Activated T-helper 17 cell treated with anti-CD3 and anti-CD28 coated beads, Interleukin-2, amount 50 U/mL, for 72 hours (primary cell): ENCODE results near the gene IL12RB1. TPM values are rescaled to one million over a fixed set of nuclear protein-coding genes. Genes with fewer than 3 reads are reported as not detected.

Source experiments
- ATAC-seq: fragments of 150-1000 bp; cut with Tn5 transposase; replicated peaks from 2 replicates; pipeline ENCODE4 v1.10.0; 2021; ENCODE audit warnings: mild to moderate bottlenecking, moderate library complexity
- H3K27ac Mint-ChIP-seq: one replicate; pipeline ENCODE4 v1.8.0; 2022; ENCODE audit warnings: mixed read lengths
- H3K27me3 Mint-ChIP-seq: one replicate; pipeline ENCODE4 v1.8.0; 2022; ENCODE audit warnings: mixed read lengths
- H3K36me3 Mint-ChIP-seq: one replicate; pipeline ENCODE4 v1.8.0; 2022; ENCODE audit warnings: low read depth, mild to moderate bottlenecking, mixed read lengths
- H3K4me1 Mint-ChIP-seq: one replicate; pipeline ENCODE4 v1.8.0; 2022; ENCODE audit warnings: mixed read lengths
- H3K4me3 Mint-ChIP-seq: one replicate; pipeline ENCODE4 v1.8.0; 2022; ENCODE audit warnings: mild to moderate bottlenecking, mixed read lengths
- H3K9me3 Mint-ChIP-seq: one replicate; pipeline ENCODE4 v1.8.0; 2022; ENCODE audit warnings: mixed read lengths
- total RNA-seq, 2 donors: library from RNA; stranded (reverse); gene quantifications; one replicate each; pipeline ENCODE4 v1.2.3, GENCODE V29; 2022

IL12RB1 gene
- total RNA-seq, result 10 to 100 TPM; 28.6 to 54.5 TPM

- peak within 1 kb of the TSS; percentile 94 for H3K27ac Mint-ChIP-seq
- H3K36me3 Mint-ChIP-seq, result peaks cover 31% of the 10 kb centered on the region
- H3K9me3 Mint-ChIP-seq, result peaks cover 5% of the 10 kb centered on the region
- no peaks in the 10 kb centered on the region for H3K27me3 Mint-ChIP-seq
- H3K4me3 Mint-ChIP-seq, result peak within 1 kb of the TSS; percentile 91
- H3K4me1 Mint-ChIP-seq, result peaks cover 35% of the 10 kb centered on the region
- ATAC-seq, result peak; percentile 64
Observed at GRCh38 chr19:18086590-18087138, at the start of gene IL12RB1. Gene IL12RB1 (minus strand): TSS chr19:18086934. CDS start chr19:18086823, 111 bp downstream.

GRCh38 chr19:18135712-18136584 lies 49.2 kb upstream of the IL12RB1 start:
- Mint-ChIP-seq H3K27me3 (no peaks in the 10 kb centered on the region), H3K36me3 (peaks cover 93% of the 10 kb centered on the region), H3K9me3 (no peaks in the 10 kb centered on the region), H3K4me1 (no peaks in the 10 kb centered on the region), H3K27ac (no peak overlapping the region), H3K4me3 (no peak overlapping the region)
- no peak for ATAC-seq

GRCh38 chr19:18131841-18132596 lies 45.3 kb upstream of the IL12RB1 start:
- H3K4me1 Mint-ChIP-seq, result no peaks in the 10 kb centered on the region
- H3K9me3 Mint-ChIP-seq, result no peaks in the 10 kb centered on the region
- no peak for ATAC-seq
- H3K27me3 Mint-ChIP-seq, result no peaks in the 10 kb centered on the region
- no peak overlapping the region for H3K27ac Mint-ChIP-seq
- no peak overlapping the region for H3K4me3 Mint-ChIP-seq
- peaks cover 96% of the 10 kb centered on the region for H3K36me3 Mint-ChIP-seq

GRCh38 chr19:18130523-18131242 lies 43.9 kb upstream of the IL12RB1 start:
- no peaks in the 10 kb centered on the region for H3K27me3 Mint-ChIP-seq
- peaks cover 94% of the 10 kb centered on the region for H3K36me3 Mint-ChIP-seq

GRCh38 chr19:18128805-18129204 lies 42.1 kb upstream of the IL12RB1 start:
- Mint-ChIP-seq H3K36me3 (peaks cover 94% of the 10 kb centered on the region), H3K27ac (peak overlapping the region; percentile 66), H3K9me3 (no peaks in the 10 kb centered on the region), H3K4me3 (no peak overlapping the region), H3K27me3 (no peaks in the 10 kb centered on the region), H3K4me1 (no peaks in the 10 kb centered on the region)
- ATAC-seq, result no peak

More at GRCh38 chr19:18130523-18131242, 43.9 kb upstream of the IL12RB1 start:
- Mint-ChIP-seq H3K4me3 (no peak overlapping the region), H3K4me1 (no peaks in the 10 kb centered on the region), H3K9me3 (no peaks in the 10 kb centered on the region), H3K27ac (no peak overlapping the region)
- ATAC-seq, result no peak

GRCh38 chr19:18128044-18128443 lies 41.3 kb upstream of the IL12RB1 start:
- no peaks in the 10 kb centered on the region for H3K27me3 Mint-ChIP-seq
- peaks cover 97% of the 10 kb centered on the region for H3K36me3 Mint-ChIP-seq
- no peaks in the 10 kb centered on the region for H3K9me3 Mint-ChIP-seq
- no peak overlapping the region for H3K4me3 Mint-ChIP-seq
- peak; percentile 71 for ATAC-seq
- H3K4me1 Mint-ChIP-seq, result no peaks in the 10 kb centered on the region
- peak overlapping the region; percentile 66 for H3K27ac Mint-ChIP-seq

- no peaks in the 10 kb centered on the region for H3K4me1 Mint-ChIP-seq
- H3K27me3 Mint-ChIP-seq, result no peaks in the 10 kb centered on the region
- H3K27ac Mint-ChIP-seq, result peak overlapping the region; percentile 50
- H3K36me3 Mint-ChIP-seq, result peaks cover 96% of the 10 kb centered on the region
- ATAC-seq, result no peak
- no peaks in the 10 kb centered on the region for H3K9me3 Mint-ChIP-seq
- H3K4me3 Mint-ChIP-seq, result no peak overlapping the region
Observed at GRCh38 chr19:18126097-18126496, 39.4 kb upstream of the IL12RB1 start.

- no peak for ATAC-seq
- Mint-ChIP-seq H3K36me3 (peaks cover 96% of the 10 kb centered on the region), H3K27me3 (no peaks in the 10 kb centered on the region), H3K27ac (no peak overlapping the region), H3K4me1 (peaks cover 14% of the 10 kb centered on the region), H3K9me3 (no peaks in the 10 kb centered on the region), H3K4me3 (no peak overlapping the region)
Observed at GRCh38 chr19:18123819-18124218, 37.1 kb upstream of the IL12RB1 start.

GRCh38 chr19:18122860-18123795 lies 36.4 kb upstream of the IL12RB1 start:
- no peaks in the 10 kb centered on the region for H3K9me3 Mint-ChIP-seq
- no peaks in the 10 kb centered on the region for H3K27me3 Mint-ChIP-seq
- no peak overlapping the region for H3K4me3 Mint-ChIP-seq
- H3K27ac Mint-ChIP-seq, result no peak overlapping the region
- H3K4me1 Mint-ChIP-seq, result peaks cover 16% of the 10 kb centered on the region
- ATAC-seq, result no peak
- peaks cover 92% of the 10 kb centered on the region for H3K36me3 Mint-ChIP-seq

- H3K27me3 Mint-ChIP-seq, result no peaks in the 10 kb centered on the region
- no peaks in the 10 kb centered on the region for H3K9me3 Mint-ChIP-seq
- H3K27ac Mint-ChIP-seq, result no peak overlapping the region
- no peak overlapping the region for H3K4me3 Mint-ChIP-seq
- peaks cover 18% of the 10 kb centered on the region for H3K4me1 Mint-ChIP-seq
- ATAC-seq, result no peak
- H3K36me3 Mint-ChIP-seq, result peaks cover 86% of the 10 kb centered on the region
Observed at GRCh38 chr19:18122424-18122823, 35.7 kb upstream of the IL12RB1 start.

GRCh38 chr19:18121166-18121565 lies 34.4 kb upstream of the IL12RB1 start:
- Mint-ChIP-seq H3K27me3 (no peaks in the 10 kb centered on the region), H3K9me3 (no peaks in the 10 kb centered on the region), H3K4me3 (peak overlapping the region; percentile 90), H3K27ac (peak overlapping the region; percentile 94), H3K4me1 (peaks cover 22% of the 10 kb centered on the region), H3K36me3 (peaks cover 75% of the 10 kb centered on the region)
- ATAC-seq, result no peak

- Mint-ChIP-seq H3K4me3 (peak overlapping the region; percentile 90), H3K9me3 (no peaks in the 10 kb centered on the region), H3K36me3 (peaks cover 72% of the 10 kb centered on the region), H3K27me3 (no peaks in the 10 kb centered on the region), H3K27ac (peak overlapping the region; percentile 94), H3K4me1 (peaks cover 22% of the 10 kb centered on the region)
- ATAC-seq, result no peak
Observed at GRCh38 chr19:18120127-18120526, 33.4 kb upstream of the IL12RB1 start.

GRCh38 chr19:18119717-18120105 lies 33.0 kb upstream of the IL12RB1 start:
- Mint-ChIP-seq H3K27ac (peak overlapping the region; percentile 94), H3K27me3 (no peaks in the 10 kb centered on the region), H3K4me1 (peaks cover 22% of the 10 kb centered on the region), H3K9me3 (no peaks in the 10 kb centered on the region), H3K36me3 (peaks cover 72% of the 10 kb centered on the region), H3K4me3 (peak overlapping the region; percentile 90)
- ATAC-seq, result peak; percentile 38
